ENCODE results near the gene IKZF1.
"Not testable (repeated sequence)": the region's sequence is repeated elsewhere in the genome, so short reads cannot be mapped to it uniquely, and the experiment has no call there.

Gene IKZF1

GRCh38 chr7:50324113-50324512 lies 19.6 kb downstream of the IKZF1 start:
- no peak overlapping the region for H3K4me3 ChIP-seq (ENCODE audit: low read length)
- DNase-seq (ENCODE audit: low read depth, low spot score): no peak

GRCh38 chr7:50327443-50327842 lies 22.9 kb downstream of the IKZF1 start:
- H3K4me3 ChIP-seq (ENCODE audit: low read length): no peak overlapping the region
- DNase-seq (ENCODE audit: low read depth, low spot score): no peak

DNA sequence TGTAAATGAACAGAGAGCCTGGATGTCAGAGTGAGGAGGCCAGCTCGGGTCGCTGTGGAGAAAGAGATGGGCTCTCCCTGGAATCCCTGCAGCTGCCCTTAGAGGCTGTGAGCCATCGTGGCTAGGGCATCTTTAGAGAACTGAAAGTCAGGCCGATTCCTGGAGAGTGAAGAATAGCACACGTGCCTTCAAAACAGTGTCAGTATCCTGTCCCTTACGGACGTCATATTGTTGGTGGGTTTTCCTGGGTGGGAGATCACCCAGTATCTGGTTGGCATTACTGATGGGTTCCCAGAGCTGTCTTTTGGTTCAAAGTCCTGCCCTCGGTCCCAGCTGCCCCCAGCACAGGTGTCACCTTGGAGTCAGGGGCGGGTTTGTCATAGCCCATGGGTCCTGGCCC lies 25.3 kb downstream of the IKZF1 start:
- no peak for DNase-seq (ENCODE audit: low read depth, low spot score)
- H3K4me3 ChIP-seq (ENCODE audit: low read length): no peak overlapping the region

- DNase-seq (ENCODE audit: low read depth, low spot score): no peak
- no peak overlapping the region for H3K4me3 ChIP-seq (ENCODE audit: low read length)
These were observed 25.7 kb downstream of the IKZF1 start for GRCh38 chr7:50330254-50330653.

DNA sequence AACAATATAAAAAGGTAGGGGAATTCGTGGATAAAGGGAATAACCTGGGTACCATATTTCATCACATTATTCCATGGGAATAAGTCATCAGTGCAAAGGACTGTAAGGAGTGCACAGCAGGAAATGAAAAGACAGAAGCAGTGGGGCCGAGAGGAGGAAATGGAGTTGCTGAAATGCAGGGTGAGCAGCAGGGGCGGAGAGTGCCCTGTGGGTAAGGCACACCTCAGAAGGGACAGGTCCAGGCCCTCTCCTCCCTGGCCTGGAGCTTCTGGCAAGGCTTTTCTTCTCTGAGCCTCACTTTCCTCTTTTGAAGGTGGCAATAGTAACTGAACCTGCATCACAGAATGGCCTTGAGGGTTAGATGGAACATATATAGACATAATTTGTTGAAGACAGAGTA lies 26.2 kb downstream of the IKZF1 start:
- H3K4me3 ChIP-seq (ENCODE audit: low read length): no peak overlapping the region
- no peak for DNase-seq (ENCODE audit: low read depth, low spot score)

DNA sequence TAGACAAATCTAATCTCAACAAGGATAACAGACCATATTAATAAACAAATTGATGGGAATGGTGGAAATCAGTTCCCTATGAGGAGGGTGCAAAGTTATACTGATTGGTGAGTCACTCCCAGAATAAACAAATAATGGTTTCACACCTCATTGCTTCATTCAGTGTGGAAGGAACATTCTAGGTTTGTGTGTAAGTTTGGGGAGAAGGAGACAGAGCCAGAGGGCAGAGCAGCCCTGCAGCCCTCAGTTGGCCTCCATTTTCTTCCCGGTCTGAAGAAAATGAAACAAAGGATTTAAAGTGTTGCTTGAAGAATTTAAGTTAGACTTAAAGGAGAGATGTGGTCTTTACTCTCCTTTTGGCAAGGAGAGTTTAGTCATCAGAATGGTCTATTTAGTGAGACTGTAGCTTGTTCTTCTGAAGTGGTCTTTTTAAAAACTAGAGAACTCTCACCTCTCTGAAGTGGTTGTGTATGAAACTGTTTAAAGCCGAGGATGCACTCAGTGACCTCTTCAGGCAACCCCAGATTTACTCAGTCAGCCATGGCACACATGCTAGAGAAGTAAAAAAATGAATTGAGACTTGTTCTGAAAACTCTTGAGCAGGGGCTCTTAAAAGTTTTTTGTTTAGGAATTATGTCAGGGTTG lies 27.2 kb downstream of the IKZF1 start:
- H3K4me3 ChIP-seq (ENCODE audit: low read length): peak overlapping the region; percentile 16
- peak; percentile 90 for DNase-seq (ENCODE audit: low read depth, low spot score)

GRCh38 chr7:50332241-50333165 lies 28.0 kb downstream of the IKZF1 start:
- peak overlapping the region; percentile 30; the same call in 1 of the 2 replicates for H3K4me3 ChIP-seq (ENCODE audit: low read length)
- DNase-seq (ENCODE audit: low read depth, low spot score): no peak

DNA sequence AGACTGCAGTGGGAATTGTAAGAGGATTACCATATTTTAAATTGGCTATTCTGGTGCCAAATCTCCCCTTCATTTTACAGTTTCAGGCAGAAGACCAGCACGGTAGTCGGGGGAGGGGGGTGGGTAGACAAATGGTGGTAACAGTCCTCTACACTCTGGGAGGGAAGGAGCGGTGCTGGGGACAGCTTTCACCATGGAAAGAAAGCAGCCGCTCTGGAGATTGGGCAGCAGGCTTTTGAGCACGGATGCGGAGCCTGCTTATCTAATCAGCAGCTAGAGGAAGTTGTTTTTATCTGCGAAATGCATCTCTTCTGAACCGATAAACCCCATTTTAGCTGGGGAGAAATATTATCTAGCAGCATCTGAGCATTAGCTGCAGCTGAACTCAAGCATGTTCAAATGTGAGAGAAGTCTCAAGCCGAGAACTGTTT lies 28.7 kb downstream of the IKZF1 start:
- peak overlapping the region; percentile 30 for H3K4me3 ChIP-seq (ENCODE audit: low read length)
- DNase-seq (ENCODE audit: low read depth, low spot score): peak; percentile 96

DNA sequence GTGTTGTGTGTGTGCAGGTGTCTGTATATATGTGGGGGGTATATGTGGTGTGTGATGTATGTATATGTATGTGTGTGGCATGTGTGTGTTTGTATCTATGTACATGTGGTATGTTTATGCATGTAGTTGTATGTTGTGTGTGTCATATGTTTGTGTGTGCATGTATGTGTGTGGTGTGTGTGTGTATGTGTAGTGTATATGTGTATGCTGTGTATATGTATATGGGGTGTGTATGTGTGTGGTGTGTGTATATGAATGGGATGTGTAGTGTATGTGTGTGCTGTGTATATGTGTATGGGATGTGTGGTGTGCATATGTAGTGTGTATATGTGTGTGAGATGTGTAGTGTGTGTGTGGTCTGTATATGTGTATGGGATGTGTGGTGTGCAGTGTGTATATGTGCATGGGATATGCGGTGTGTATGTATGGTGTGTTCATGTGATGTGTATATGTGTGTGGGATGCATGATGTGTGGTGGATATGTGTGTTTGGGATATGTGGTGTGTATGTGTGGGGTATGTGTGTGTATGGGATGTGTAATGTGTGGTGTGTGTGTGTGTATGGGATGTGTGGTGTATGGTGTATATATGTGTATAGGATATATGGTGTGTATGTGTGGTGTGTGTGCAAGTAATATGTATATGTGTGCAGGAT lies 30.0 kb downstream of the IKZF1 start:
- H3K4me3 ChIP-seq (ENCODE audit: low read length): no peak overlapping the region
- DNase-seq (ENCODE audit: low read depth, low spot score): no peak

GRCh38 chr7:50335230-50335794 lies 30.8 kb downstream of the IKZF1 start:
- DNase-seq (ENCODE audit: low read depth, low spot score): no peak
- no peak overlapping the region for H3K4me3 ChIP-seq (ENCODE audit: low read length)

DNA sequence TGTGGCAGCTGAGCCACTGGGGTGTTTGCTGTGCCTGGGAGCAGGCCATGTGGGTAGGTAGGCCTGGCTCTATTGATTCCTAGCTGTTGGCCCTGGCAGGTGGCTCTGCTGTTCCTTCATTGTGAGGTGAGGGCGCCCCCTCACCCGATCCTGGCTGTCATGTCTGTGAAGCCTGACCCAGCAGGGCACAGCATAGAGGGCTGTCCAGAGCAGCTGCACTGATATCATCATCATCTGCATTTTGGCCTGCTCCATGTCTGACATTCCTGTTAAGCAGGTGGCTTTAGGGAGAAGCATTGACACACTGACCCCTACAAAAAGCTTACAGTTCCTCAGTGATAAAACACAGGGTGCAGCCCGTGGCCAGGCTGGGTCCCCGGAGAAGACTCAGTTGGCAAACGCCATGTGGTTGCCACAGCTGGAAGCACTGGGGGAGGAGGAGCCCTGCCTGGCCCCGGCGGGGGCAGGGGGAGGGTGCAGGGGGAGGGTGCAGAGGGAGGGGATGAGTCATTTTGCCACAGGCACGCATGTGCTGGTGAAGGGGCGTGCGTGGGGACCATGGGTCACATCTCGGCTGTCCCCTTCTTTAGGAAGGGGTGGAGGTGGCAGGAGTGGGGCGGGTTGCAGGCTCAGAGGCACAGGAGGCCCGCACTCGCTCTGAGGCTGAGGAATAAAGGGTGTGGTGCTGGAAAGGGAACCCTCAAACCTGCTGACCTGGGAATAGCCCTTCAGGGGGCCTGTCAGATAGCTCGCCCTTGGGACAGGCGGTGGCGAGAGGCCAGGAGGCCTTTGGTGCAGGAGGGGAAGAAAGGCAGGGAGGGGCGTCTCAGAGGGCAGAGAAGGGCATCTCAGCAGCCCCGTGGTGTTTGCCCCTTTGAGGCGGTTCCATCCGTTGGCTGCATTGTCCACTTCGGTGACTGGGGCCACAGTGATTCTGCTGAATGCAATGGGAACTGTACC lies 31.6 kb downstream of the IKZF1 start:
- DNase-seq (ENCODE audit: low read depth, low spot score): peak; percentile 86
- H3K4me3 ChIP-seq (ENCODE audit: low read length): peak overlapping the region; percentile 9; the same call in 1 of the 2 replicates

GRCh38 chr7:50336894-50337703 lies 32.6 kb downstream of the IKZF1 start:
- peak overlapping the region; percentile 42 for H3K4me3 ChIP-seq (ENCODE audit: low read length)
- DNase-seq (ENCODE audit: low read depth, low spot score): no peak

DNA sequence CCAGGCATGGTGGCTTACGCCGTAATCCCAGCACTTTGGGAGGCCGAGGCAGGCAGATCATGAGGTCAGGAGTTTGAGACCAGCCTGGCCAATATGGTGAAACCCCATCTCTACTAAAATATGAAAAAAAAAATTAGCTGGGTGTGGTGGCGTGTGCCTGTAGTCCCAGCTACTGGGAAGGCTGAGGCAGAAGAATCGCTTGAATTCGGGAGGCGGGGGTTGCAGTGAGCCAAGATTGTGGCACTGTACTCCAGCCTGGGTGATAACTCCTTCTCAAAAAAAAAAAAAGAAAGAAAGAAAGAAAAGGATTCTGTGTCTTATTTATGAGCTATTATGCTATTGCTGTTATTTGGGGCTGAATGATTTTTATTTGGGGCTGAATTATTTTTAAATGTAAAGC lies 35.0 kb downstream of the IKZF1 start:
- H3K4me3 ChIP-seq (ENCODE audit: low read length); DNase-seq (ENCODE audit: low read depth, low spot score): not testable (repeated sequence)

DNA sequence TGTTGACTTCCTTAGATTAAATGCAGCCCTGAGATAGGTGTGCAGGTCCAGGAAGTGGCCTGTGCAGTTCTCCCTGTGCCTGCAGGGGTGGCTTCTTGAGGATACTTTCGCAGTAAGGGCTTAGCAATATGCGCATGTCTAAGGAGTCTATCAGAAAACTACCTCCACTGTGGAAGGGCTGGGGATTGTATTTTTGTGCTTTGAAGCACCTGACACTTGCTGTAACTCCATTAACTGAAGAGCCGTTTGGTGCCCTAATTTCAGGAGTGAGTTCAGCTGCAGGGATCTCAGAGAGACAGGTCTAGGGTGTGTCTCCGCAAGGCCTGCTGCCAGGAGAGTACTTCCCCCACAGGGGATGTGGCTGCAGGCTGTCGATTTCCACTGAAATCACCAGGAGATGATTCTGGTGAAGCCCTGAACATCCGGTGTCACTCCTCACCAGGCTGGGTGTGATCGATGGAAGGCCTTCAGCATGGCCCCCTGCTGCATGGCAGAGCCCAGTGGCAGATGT lies 35.5 kb downstream of the IKZF1 start:
- peak overlapping the region; percentile 3 for H3K4me3 ChIP-seq (ENCODE audit: low read length)
- peak; percentile 90 for DNase-seq (ENCODE audit: low read depth, low spot score)

DNA sequence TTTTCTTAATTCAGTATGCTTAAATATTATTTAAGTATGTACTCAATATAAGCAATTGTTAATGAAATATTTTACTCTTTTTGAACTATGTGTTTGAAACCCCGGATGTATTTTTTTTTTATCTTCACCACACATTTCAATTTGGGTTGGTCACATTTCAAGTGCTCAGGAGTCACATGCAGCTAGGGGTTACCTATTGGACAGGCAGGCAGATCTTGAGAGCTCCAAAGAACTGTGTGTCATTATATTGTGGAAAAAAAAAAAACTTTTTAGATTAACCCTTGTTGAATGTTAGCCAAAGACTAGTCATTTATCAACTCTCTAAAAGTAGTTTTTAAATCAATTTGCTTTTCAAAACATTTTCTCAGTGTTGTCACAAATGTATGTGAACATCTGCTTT lies 37.2 kb downstream of the IKZF1 start:
- H3K4me3 ChIP-seq (ENCODE audit: low read length): no peak overlapping the region; the same call in 1 of the 2 replicates
- peak; percentile 72 for DNase-seq (ENCODE audit: low read depth, low spot score)

DNA sequence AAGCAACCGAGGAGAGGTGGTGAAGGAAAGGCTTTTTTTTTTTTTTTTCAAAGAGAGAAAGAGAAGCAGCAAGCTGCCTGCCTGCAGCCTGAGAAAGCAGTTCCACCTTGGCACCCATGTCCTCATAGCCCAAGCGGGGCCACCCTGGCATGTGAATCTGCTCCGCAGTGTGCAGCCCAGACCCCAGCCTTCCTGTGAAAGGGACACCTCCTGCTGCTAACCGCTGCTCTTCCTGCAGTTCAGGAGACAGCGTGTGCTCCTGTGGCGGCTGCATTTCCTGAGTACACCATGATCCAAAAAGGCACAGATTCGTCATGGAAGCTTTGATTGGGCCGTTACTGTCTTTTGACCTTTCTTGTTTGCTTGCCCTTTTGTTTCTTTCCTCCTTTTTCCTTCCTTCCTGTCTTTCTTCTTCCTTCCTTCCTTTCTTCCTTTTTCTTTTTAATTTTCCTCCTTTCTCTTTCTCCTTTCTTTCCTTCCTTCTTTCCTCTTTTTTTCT lies 38.1 kb downstream of the IKZF1 start:
- peak; percentile 91 for DNase-seq (ENCODE audit: low read depth, low spot score)
- H3K4me3 ChIP-seq (ENCODE audit: low read length): peak overlapping the region; percentile 37

Measured in Jurkat, Clone E6-1 (cell line).